Neutrophil (primary cell): Measurements from ENCODE around the gene CAPNS2.

ENCODE experiments used
- H3K27ac ChIP-seq: fragments of 200-600 bp; sonication (generic); 2 replicates; pipeline ENCODE4 v1.5.1; 2016; ENCODE audit warnings: mild to moderate bottlenecking, moderate library complexity
- H3K27me3 ChIP-seq: fragments of 200-600 bp; sonication (generic); 2 replicates; pipeline ENCODE4 v1.6.0; 2016; ENCODE audit warnings: mild to moderate bottlenecking
- H3K36me3 ChIP-seq: fragments of 200-600 bp; sonication (generic); 2 replicates; pipeline ENCODE4 v1.5.1; 2017
- H3K4me1 ChIP-seq, 2 experiments: fragments of 200-600 bp in 1 of 2; sonication (generic) in 1 of 2; 1 replicate in 1 of 2; 2 replicates in 1 of 2; pipeline versions ENCODE4 v1.5.1 to v1.6.1; 2013 to 2016; ENCODE audit warnings: low read depth in 1 of 2, low read length in 1 of 2, mild to moderate bottlenecking in 1 of 2, moderate library complexity in 1 of 2; ENCODE audit not compliant: control insufficient read depth in 1 of 2, insufficient read depth in 1 of 2
- H3K4me3 ChIP-seq, 2 experiments: fragments of 200-600 bp in 1 of 2; sonication (generic) in 1 of 2; 1 replicate in 1 of 2; 2 replicates in 1 of 2; pipeline ENCODE4 v1.5.1; 2013 to 2016; ENCODE audit warnings: low read depth in 1 of 2, low read length in 1 of 2, mild to moderate bottlenecking in 1 of 2, moderate library complexity in 1 of 2
- H3K9me3 ChIP-seq: fragments of 200-600 bp; sonication (generic); 2 replicates; pipeline ENCODE4 v1.5.1; 2016
- CTCF ChIP-seq: fragments of 200-600 bp; sonication (generic); IDR thresholded peaks from 2 replicates; pipeline ENCODE4 v1.5.1; 2016; ENCODE audit warnings: antibody characterized with exemption

The CAPNS2 gene

GRCh38 chr16:55563797-55564196 is 2.7 kb upstream of the CAPNS2 start:
- Histone ChIP-seq H3K36me3 (peaks cover 36% of the 10 kb centered on the region), H3K9me3 (no peaks in the 10 kb centered on the region), H3K27me3 (no peaks in the 10 kb centered on the region), H3K27ac (no peak overlapping the region), H3K4me1 (peaks cover 39 to 46% of the 10 kb centered on the region in 2 experiments), H3K4me3 (no peak overlapping the region)
- no peak for TF ChIP-seq CTCF

GRCh38 chr16:55565086-55565485 is 1.4 kb upstream of the CAPNS2 start:
- H3K36me3 ChIP-seq, result peaks cover 32% of the 10 kb centered on the region
- H3K4me3 ChIP-seq, result no peak overlapping the region
- H3K9me3 ChIP-seq, result no peaks in the 10 kb centered on the region
- peaks cover 50 to 57% of the 10 kb centered on the region in 2 experiments for H3K4me1 ChIP-seq
- H3K27ac ChIP-seq, result peak overlapping the region; percentile 72
- H3K27me3 ChIP-seq, result no peaks in the 10 kb centered on the region
- no peak for TF ChIP-seq CTCF

- peak overlapping the region in 1 of 2 experiments; percentile 3 for H3K4me3 ChIP-seq
- TF ChIP-seq CTCF, result no peak
- H3K27me3 ChIP-seq, result no peaks in the 10 kb centered on the region
- H3K9me3 ChIP-seq, result no peaks in the 10 kb centered on the region
- peak overlapping the region; percentile 72 for H3K27ac ChIP-seq
- peaks cover 24% of the 10 kb centered on the region for H3K36me3 ChIP-seq
- H3K4me1 ChIP-seq, result peaks cover 62 to 73% of the 10 kb centered on the region in 2 experiments
Measured at GRCh38 chr16:55567382-55567781, 898 bp downstream of the CAPNS2 start.

- peaks cover 16% of the 10 kb centered on the region for H3K36me3 ChIP-seq
- no peaks in the 10 kb centered on the region for H3K9me3 ChIP-seq
- H3K4me3 ChIP-seq, result no peak overlapping the region
- H3K27me3 ChIP-seq, result no peaks in the 10 kb centered on the region
- H3K4me1 ChIP-seq, result peaks cover 70 to 79% of the 10 kb centered on the region in 2 experiments
- H3K27ac ChIP-seq, result peak overlapping the region; percentile 72
- no peak for TF ChIP-seq CTCF
Measured at GRCh38 chr16:55568207-55568606, 1.7 kb downstream of the CAPNS2 start.

- TF ChIP-seq CTCF, result no peak
- Histone ChIP-seq H3K36me3 (peaks cover 10% of the 10 kb centered on the region), H3K27ac (peak overlapping the region; percentile 72), H3K4me3 (no peak overlapping the region), H3K27me3 (no peaks in the 10 kb centered on the region), H3K4me1 (peaks cover 78 to 83% of the 10 kb centered on the region in 2 experiments), H3K9me3 (no peaks in the 10 kb centered on the region)
Measured at GRCh38 chr16:55569025-55569424, 2.5 kb downstream of the CAPNS2 start.

- Histone ChIP-seq H3K4me1 (peaks cover 86% of the 10 kb centered on the region in 2 experiments), H3K4me3 (no peak overlapping the region), H3K27ac (peak overlapping the region; percentile 72), H3K36me3 (peaks cover 10% of the 10 kb centered on the region), H3K9me3 (no peaks in the 10 kb centered on the region), H3K27me3 (no peaks in the 10 kb centered on the region)
- no peak for TF ChIP-seq CTCF
Measured at GRCh38 chr16:55570159-55570558, 3.7 kb downstream of the CAPNS2 start.
